ENCODE results near the gene KIF13A. TPM values are rescaled to one million over a fixed set of nuclear protein-coding genes. Genes with fewer than 3 reads are reported as not detected.

KIF13A gene
- total RNA-seq, 1 donor from 2014 or later: 44.4 TPM

DNA sequence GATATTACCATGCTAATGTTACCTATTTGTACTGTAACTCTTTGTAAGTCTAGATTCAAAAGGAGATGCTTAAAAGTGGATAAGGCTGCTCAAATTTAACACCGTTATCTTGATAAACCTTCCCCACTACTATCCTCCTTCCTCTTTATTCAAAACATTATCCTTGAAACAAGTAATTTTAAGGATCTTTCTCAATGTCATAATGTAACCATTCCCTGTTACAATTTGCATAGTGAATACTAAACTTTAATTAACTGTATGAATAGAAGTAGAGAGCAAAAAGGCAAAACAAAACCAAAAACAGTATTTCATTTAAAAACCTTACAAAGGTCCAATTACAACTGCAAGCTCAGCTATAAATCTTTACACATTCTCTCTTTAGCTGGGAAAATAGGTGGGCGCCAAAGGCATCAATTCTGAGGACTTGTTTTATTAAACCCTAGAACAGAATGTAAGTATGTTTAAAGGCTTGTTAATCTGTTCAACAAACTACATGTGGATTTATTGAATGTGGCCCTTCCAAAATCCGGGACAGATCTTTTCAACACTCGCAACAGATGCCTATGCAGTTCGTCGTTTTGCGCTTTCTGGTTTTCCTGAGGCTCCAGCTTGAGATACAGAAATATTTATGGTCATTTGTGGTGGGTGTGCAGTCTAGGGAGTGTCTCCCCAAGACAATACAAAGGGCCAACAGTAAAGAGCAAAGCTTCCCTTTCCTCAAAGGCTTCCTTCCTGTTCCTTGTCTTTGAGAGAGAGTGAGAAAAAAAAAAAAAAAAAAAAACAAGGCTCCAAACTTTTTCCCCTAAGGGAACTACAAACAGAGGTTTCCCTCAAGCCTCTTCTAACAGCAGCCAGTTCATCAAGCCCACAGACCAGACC is 15.1 kb downstream of the KIF13A start:
- Mint-ChIP-seq H3K4me3 (ENCODE audit: low read depth) (no peak overlapping the region), H3K27ac (no peak overlapping the region), H3K27me3 (no peaks in the 10 kb centered on the region), H3K9me3 (ENCODE audit: low read depth) (no peaks in the 10 kb centered on the region), H3K36me3 (ENCODE audit: insufficient read depth) (peaks cover 4% of the 10 kb centered on the region), H3K4me1 (ENCODE audit: low read depth) (peaks cover 12% of the 10 kb centered on the region)
- no peak for DNase-seq (ENCODE audit: low spot score, unreplicated experiment)
- TF ChIP-seq, protein P1, sequence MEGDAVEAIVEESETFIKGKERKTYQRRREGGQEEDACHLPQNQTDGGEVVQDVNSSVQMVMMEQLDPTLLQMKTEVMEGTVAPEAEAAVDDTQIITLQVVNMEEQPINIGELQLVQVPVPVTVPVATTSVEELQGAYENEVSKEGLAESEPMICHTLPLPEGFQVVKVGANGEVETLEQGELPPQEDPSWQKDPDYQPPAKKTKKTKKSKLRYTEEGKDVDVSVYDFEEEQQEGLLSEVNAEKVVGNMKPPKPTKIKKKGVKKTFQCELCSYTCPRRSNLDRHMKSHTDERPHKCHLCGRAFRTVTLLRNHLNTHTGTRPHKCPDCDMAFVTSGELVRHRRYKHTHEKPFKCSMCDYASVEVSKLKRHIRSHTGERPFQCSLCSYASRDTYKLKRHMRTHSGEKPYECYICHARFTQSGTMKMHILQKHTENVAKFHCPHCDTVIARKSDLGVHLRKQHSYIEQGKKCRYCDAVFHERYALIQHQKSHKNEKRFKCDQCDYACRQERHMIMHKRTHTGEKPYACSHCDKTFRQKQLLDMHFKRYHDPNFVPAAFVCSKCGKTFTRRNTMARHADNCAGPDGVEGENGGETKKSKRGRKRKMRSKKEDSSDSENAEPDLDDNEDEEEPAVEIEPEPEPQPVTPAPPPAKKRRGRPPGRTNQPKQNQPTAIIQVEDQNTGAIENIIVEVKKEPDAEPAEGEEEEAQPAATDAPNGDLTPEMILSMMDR (IDR thresholded peaks at IDR 0.05; ENCODE audit: unreplicated experiment): no peak

DNA sequence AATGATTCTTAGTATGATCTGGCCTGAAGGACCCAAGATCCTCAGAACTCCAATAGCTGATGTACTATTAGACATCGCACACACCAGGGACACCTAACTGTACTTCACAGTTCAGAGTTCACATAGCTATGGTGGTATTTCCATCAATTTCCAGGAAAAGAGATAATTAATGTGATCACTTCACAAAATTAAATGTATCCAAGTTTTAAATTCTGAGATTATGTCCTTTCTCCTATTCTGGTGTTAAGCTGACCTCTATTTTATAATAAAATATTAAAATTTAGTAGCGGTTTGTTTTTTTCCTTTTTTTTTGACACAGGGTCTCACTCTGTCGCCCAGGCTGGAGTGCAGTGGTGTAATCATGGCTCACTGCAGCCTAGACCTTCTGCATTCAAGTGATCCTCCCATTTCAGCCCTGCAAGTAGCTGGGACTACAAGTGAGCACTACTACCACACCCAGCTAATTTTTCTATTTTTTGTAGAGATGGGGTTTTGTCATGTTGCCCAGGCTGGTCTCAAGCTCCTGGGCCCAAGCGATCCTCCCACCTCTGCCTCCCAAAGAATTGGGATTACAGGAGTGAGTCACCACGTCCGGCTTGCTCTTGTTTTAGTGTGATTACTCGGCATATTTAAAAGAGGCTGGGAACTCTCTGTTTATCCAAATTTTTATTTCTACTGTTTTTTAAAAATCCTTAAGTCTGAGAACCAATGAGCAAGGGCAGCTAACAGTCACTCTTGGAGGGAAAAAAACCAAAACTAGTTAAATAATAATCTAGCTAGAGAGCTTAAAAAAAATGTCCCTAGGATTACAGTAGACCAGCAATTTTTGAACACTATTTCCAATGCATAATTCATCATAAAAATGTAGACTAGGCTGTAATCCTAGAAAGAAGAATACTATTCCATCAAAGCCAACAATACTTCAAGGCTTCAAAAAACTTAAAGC is 16.0 kb downstream of the KIF13A start:
- Mint-ChIP-seq H3K4me1 (ENCODE audit: low read depth) (peaks cover 12% of the 10 kb centered on the region), H3K27ac (no peak overlapping the region)
- TF ChIP-seq, protein P1 (IDR thresholded peaks at IDR 0.05; ENCODE audit: unreplicated experiment): no peak

DNA sequence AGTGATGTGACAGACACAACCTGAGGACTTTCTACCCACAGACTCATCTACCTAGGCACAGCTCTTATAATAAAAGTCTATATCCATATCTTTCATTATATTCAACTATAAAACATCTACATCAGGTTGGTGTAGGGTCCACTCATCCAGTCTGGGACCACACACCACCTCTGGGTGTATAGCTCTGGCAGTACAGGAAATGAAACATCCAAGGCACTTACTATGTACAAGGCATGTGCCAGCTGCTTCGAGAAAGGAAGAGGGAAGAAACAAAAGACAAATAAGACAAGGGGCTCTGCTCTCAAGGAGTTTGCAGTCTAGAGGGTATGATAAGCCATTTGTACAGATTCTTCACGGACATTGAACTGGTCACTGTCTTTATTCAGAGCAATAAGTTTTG is 18.6 kb downstream of the KIF13A start:
- Mint-ChIP-seq H3K4me1 (ENCODE audit: low read depth) (peaks cover 12% of the 10 kb centered on the region), H3K27ac (no peak overlapping the region), H3K27me3 (no peaks in the 10 kb centered on the region)

More for the DNA sequence above, 16.0 kb downstream of the KIF13A start:
- no peak for DNase-seq (ENCODE audit: low spot score, unreplicated experiment)
- Mint-ChIP-seq H3K36me3 (ENCODE audit: insufficient read depth) (peaks cover 2% of the 10 kb centered on the region), H3K27me3 (no peaks in the 10 kb centered on the region), H3K4me3 (ENCODE audit: low read depth) (no peak overlapping the region), H3K9me3 (ENCODE audit: low read depth) (no peaks in the 10 kb centered on the region)

DNA sequence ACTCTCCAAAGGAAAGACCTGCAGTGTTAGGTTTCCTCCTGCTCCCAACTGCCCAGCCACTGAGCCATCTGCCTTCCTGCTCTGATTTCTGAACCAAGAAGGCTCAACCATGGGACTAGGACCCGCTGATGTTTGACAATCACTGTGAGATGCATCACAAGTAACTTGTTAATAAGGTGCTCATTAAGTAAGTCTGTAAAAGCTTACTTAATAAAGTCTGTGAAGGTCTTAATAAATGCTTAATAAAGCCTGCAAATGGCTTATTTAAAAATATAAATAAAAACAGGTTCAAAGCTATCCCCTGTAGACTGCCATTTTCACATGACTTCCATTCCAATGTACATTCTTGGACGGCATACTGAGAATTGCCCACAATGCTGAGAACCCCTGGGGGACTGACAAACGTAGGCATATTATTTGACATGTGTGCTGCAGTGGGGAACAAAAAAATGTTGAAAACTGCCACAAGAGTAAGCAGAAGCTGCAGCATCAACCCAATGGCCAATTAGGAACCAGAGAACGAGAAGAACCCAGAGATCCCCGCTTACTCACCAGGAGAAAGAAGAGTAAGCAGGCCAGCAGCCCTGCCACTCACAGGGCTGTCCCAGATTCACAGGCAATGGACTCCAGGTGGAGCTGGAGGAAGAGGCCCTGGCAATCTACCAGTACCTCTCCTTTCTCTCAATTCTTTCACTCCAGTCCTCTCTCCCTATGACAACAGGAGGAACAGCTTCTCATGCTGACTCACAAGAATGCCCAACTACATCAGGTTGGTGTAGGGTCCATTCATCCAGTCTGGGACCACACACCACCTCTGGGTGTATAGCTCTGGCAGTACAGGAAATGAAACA is 19.5 kb downstream of the KIF13A start:
- Mint-ChIP-seq H3K9me3 (ENCODE audit: low read depth) (no peaks in the 10 kb centered on the region), H3K4me1 (ENCODE audit: low read depth) (peaks cover 6% of the 10 kb centered on the region), H3K27ac (no peak overlapping the region), H3K4me3 (ENCODE audit: low read depth) (no peak overlapping the region), H3K27me3 (no peaks in the 10 kb centered on the region), H3K36me3 (ENCODE audit: insufficient read depth) (no peaks in the 10 kb centered on the region)
- TF ChIP-seq, protein P1 (IDR thresholded peaks at IDR 0.05; ENCODE audit: unreplicated experiment): no peak
- DNase-seq (ENCODE audit: low spot score, unreplicated experiment): no peak

More for the DNA sequence above, 18.6 kb downstream of the KIF13A start:
- no peak for DNase-seq (ENCODE audit: low spot score, unreplicated experiment)
- TF ChIP-seq, protein P1 (IDR thresholded peaks at IDR 0.05; ENCODE audit: unreplicated experiment): no peak
- H3K4me3 Mint-ChIP-seq (ENCODE audit: low read depth): no peak overlapping the region
- H3K36me3 Mint-ChIP-seq (ENCODE audit: insufficient read depth): no peaks in the 10 kb centered on the region
- H3K9me3 Mint-ChIP-seq (ENCODE audit: low read depth): no peaks in the 10 kb centered on the region
